Stromal cell of bone marrow (primary cell): ENCODE measurements around the gene DHRSX.
"Not testable (repeated sequence)": the region's sequence is repeated elsewhere in the genome, so short reads cannot be mapped to it uniquely, and the experiment has no call there.

Experiments
- DNase-seq: peaks from one replicate; pipeline ENCODE4 v3.0.0-alpha.2; 2012; ENCODE audit warnings: low read depth

The DHRSX gene

DNA sequence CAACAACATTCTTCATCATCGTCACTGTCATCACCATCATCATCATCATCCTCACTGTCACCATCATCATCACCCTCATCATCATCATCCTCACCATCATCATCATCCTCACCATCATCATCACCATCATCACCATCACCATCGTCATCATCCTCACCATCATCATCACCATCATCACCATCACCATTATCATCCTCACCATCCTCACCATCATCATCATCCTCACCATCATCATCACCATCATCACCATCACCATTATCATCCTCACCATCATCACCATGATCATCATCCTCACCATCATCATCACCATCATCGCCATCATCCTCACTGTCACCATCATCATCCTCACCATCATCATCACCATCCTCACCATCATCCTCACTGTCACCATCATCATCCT, 18.9 kb upstream of the DHRSX start:
- DNase-seq: not testable (repeated sequence)

GRCh38 chrX:2517055-2517454, 16.3 kb upstream of the DHRSX start:
- no peak for DNase-seq

DNA sequence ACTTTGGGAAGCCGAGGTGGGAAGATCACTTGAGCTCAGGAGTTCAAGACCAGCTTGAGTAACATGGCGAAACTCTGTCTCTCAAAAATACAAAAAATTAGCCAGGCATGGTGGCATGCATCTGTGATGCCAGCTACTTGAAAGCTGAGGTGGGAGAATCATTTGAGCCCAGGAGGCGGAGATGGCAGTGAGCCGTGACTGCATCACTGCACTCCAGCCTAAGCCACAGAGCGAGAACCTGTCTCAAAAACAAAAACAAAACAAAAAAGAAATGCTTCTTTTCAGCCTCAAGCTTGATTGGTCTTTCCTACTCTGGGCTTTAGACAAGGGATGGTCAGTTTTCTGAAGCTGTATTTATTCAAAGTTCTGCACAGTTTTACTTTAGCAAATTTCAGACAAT, 15.8 kb upstream of the DHRSX start:
- DNase-seq: no peak

DNA sequence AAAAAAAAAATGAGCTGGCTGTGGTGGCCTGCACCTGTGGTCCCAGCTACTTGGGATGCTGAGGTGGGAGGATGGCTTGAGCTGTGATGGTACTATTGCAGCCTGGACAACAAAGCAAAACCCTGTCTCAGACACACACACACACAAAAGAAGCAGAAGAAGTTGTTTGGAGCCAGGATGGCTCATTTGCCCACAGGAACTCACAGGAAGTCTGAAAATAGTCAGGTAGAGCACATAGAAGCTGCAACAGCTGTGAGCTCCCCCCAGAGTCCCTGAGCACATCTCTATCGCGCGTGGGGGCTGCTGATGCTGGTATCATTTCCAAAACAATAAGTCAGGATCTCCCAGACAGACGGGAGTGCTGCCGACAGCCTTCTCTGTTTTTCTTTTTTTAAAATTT, 13.4 kb upstream of the DHRSX start:
- DNase-seq: no peak

GRCh38 chrX:2513121-2513664, 12.4 kb upstream of the DHRSX start:
- no peak for DNase-seq

DNA sequence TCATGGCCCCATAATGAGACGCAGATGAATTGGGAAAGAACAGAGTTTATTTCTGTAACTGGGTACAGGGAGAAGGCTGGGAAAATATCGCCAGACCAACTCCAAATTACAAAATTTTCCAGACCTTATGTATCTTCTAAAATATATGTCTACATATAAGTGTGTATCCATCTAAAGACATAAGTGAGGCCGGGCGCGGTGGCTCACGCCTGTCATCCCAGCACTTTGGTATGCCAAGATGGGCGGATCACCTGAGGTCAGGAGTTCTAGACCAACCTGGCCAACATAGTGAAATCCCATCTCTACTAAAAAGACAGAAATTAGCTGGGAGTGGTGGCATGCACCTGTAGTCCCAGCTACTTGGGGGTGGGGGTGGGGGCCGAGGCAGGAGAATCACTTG, 11.7 kb upstream of the DHRSX start:
- DNase-seq: no peak

DNA sequence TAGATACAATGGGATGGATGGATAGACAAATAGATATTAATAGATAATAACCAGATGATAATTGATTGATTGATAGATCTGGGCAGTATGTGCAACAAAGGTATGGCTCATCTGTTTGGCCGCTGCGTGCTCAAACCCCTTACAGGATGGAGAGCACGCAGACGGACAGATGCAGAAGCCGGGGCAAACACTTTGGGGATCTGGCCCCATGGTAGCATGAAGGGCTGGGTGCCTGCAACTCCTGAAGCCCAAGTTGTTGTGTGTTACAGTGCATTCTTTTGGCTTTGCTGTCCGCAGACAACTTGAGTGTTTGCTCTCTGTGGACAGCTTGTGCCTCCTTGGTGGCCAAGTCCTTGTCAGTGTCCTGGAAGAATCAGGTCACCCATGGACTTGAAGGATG, 10.6 kb upstream of the DHRSX start:
- no peak for DNase-seq

DNA sequence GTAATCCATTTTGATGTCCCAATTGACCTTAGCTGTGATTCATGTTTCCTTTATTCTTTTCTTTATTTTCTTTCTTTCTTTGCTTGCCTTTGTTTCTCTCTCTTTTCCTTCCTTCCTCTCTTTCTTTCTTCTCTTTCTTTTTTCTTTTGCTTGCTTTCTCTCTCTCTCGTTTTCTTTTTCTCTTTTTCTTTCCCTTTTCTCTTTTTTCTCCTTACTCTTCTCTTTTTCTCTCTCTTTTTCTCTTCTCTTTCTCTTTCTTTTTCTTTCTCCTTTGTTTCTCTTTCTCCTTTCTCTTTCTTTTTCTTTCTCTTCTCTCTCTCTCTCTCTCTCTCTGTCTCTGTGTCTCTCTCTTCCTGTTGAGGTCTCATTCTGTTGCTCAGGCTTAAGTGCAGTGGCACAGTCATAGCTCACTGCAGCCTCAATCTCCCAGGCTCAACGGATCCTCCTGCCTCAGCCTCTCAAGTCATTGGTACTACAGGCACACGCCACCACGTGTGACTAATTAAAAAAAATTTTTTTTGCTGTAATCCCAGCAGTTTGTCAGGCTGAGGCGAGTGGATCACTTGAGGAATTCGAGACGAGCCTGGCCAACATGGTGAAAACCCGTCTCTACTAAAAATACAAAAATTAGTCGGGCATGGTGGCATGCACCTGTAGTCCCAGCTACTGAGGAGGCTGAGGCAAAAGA, 8.0 kb upstream of the DHRSX start:
- no peak for DNase-seq

DNA sequence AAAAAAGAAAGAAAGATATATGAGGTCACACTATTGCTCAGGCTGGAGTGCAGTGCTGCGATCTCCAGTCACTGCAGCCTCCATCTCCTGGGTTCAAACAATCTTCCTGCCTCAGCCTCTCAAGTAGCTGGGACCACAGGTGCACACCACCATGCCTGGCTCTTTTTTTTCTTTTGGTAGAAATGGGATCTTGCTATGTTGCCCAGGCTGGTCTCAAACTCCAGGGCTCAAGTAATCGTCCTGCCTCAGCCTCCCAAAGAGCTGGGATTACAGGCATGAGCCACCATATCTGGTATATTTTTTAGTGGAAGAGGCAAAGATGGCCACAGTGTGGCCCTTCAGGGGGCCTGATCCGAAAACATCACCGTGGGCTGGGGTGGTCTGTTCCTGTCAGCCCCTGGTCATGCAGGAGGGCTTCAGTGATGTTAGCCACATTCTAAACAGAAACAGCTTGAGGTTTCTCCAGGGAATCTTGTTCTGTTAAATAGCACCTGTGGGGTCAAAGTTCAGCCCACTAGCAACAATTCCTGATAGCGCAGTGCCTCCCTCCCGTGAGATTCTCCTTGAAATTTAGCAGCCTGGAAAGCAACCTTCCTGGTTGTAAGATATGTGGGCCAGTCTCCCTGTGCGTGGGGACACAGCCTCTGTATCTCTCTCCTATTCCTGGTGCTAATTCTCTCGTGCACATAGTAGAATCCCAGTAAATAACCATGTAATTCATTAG, 7.3 kb upstream of the DHRSX start:
- DNase-seq: no peak

GRCh38 chrX:2507196-2507595, 6.4 kb upstream of the DHRSX start:
- no peak for DNase-seq

DNA sequence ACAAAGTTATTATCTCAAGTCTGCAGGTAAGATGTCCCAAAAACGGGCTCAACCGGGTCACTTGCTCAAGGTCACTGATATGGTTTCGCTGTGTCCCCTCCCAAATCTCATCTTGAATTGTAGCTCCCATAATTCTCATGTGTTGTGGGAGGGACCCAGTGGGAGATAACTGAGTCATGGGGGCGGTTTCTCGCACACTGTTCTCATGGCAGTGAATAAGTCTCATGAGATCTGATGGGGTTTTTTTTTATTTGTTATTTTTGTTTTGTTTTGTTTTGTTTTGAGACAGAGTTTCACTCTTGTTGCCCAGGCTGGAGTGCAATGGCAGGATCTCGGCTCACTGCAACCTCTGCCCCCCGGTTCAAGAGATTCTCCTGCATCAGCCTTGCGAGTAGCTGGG, 4.6 kb upstream of the DHRSX start:
- DNase-seq: not testable (repeated sequence)

- no peak for DNase-seq
Observed at GRCh38 chrX:2504706-2505332, 4.0 kb upstream of the DHRSX start.

DNA sequence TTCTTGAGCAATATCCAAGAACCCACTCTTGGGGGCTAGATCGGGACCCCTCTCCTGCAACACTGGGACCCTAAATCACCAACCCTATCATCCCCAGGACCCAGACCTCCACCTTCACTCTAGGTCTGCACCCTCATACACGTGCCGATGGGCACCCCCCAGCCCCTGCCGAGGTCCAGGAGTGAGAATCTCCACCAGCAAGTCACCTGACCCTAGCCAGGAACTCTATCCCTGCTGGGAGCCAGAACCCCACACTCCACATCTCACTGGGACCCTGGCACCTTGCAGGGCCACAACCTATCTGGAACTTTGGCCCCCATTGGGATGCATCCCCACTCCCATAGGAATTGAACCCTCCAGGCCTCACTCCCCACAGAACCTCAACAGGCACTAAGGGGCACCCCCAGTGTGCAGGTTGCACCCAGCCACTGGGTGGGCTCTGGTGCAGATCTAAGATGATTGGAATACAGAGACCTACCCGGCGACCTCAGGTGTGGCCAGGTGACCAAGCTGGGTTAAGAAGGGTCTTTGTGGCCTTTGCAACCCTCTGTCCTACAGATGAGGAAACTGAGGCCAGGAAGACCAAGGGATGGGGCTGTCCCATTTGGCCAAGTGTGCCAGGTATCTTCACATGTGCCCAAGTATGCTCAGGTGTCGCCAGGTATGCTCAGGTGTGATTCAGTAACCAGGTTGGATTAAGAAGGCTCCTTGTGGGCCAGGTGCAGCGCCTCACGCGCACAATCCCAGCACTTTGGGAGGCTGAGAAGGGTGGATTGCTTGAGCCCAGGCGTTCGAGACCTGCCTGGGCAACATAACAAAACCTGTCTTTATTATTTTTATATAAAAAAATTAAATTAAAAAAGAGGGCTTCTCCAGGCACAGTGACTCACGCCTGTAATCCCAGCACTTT, 3.1 kb upstream of the DHRSX start:
- no peak for DNase-seq

GRCh38 chrX:2502668-2503519, 2.1 kb upstream of the DHRSX start:
- DNase-seq: no peak

DNA sequence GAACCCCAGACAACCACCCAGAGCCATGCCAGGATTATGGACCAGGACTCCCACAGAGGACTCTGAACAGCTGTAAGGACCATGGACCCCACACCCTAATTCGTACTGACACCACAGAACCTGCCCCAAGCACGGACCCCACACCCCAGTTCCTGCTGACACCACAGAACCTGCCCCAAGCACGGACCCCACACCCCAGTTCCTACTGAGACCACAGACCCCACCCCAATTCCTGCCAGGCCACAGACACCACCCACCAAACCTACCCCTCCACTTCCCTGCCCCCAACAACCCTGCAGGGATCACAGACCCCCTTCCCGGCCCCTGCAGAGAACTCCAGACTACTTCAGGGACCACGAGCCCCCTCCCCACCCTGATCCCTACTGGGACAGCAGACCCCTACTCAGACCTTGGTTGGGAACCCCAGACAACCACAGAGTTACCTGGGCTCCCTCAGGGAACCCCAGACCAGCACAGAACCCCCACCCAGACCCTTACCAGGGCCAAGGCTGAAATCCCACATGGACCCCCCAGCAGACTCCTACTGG, 1.4 kb upstream of the DHRSX start:
- no peak for DNase-seq

DNA sequence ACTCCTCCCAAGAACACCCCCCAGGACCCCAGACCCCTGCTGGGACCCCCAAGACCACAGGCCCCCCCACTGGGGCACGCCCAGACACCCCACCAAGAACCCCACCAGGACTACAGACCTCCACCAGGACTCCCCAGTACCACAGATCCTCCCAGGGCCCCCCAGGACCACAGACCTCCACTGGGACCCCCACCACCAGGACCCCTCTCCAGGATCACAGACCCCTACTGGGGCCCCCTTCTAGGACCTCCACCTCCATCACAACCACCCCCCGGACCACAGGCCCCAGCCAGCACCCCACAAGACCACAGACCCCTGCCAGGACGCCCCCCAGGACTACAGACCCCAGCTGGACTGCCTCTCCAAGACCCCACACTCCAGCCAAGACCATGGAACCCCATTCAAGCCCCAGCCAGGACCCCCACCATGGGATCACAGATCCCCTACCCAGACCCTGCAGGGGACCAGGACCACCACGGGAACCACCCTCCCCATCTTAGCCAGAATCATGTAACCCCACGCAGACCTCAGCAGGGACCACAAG, 855 bp upstream of the DHRSX start:
- DNase-seq: no peak

DNA sequence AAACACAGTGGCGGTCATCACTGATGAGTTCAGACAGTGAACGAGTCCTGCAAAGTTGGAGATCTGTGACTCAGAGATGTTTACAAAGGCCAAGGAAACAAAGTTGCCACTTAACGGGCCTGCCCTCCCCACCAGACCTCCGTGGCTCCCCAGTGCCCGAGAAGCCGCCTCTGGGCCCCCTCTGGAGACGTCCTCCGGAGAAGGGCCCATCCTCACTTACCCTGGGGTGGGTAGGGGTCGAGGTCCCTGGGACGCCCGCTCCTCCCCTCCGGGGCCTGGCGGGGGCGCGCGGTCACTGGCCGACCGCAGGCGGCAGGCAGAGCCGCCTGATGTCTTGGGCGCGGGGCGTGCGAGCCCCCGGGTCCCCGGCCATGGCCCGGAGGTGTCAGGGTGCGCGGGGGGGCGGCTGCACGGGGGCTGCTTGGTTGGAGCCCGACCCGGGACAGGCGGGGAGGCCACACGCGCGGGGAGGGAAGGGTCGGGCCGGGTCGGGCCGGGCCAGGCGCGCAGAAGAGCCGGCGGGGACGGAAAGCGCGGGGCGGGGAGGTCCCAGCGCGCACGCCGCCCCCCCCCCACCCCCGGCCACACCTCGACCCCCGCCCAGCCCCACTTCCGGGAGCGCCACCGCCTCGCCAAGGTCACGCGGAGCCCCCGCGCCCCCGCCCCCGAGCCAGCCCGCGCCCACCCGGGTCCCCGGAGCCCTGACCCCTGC, 529 bp downstream of the DHRSX start:
- DNase-seq: no peak

GRCh38 chrX:2499507-2499906, 1.3 kb downstream of the DHRSX start:
- DNase-seq: no peak

DNA sequence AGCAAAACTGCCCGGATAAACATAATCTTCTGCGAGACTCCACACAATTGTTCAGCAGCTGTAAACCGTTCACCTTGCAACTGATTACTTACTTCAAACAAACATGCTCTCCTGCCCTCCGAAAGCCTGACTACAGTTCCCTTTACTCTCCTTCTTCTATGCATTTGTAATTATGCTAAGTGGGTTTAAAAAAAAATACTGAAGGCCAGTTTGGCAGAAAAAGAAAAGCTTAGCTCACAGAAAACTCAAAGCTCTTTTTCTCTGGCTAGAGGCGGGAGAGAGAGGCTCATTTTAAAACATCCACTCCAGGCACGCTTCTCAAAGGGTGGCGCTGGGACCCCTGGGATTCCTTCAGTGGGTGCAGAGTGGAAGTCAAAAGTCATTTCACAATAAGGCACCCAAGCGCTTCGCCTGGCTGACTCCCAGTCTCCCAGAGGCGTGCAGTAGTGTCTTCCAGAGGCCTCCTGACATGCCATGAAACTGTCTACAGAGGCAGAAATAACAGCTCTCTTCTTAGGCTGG, 1.9 kb downstream of the DHRSX start:
- DNase-seq: no peak
